ENCODE data around the gene ANKS1B.

Gene ANKS1B

GRCh38 chr12:98818239-98818638 lies 1166.5 kb downstream of the ANKS1B start:
- no peak overlapping the region for H3K27ac ChIP-seq (ENCODE audit: low read depth, low read length, poor library complexity, severe bottlenecking)
- H3K9me2 ChIP-seq (ENCODE audit: low read depth, low read length) = no peaks in the 10 kb centered on the region
- H4K20me1 ChIP-seq (ENCODE audit: insufficient read depth, low read length) = no peaks in the 10 kb centered on the region
- H3K27me3 ChIP-seq (ENCODE audit: insufficient read depth, low read length) = no peaks in the 10 kb centered on the region; the same call in 1 of the 2 replicates
- no peaks in the 10 kb centered on the region for H3K79me2 ChIP-seq (ENCODE audit: insufficient read depth, low read length)
- H3K4me3 ChIP-seq (ENCODE audit: low read depth, low read length, poor library complexity, severe bottlenecking) = no peak overlapping the region
- H3K4me1 ChIP-seq (ENCODE audit: insufficient read depth, low read length, severe bottlenecking) = no peaks in the 10 kb centered on the region
- H3K4me2 ChIP-seq (ENCODE audit: low read length) = no peak overlapping the region
- no peak for TF ChIP-seq EZH2 (IDR thresholded peaks at IDR 0.05; ENCODE audit: borderline replicate concordance, low read length)
- TF ChIP-seq, protein P1, sequence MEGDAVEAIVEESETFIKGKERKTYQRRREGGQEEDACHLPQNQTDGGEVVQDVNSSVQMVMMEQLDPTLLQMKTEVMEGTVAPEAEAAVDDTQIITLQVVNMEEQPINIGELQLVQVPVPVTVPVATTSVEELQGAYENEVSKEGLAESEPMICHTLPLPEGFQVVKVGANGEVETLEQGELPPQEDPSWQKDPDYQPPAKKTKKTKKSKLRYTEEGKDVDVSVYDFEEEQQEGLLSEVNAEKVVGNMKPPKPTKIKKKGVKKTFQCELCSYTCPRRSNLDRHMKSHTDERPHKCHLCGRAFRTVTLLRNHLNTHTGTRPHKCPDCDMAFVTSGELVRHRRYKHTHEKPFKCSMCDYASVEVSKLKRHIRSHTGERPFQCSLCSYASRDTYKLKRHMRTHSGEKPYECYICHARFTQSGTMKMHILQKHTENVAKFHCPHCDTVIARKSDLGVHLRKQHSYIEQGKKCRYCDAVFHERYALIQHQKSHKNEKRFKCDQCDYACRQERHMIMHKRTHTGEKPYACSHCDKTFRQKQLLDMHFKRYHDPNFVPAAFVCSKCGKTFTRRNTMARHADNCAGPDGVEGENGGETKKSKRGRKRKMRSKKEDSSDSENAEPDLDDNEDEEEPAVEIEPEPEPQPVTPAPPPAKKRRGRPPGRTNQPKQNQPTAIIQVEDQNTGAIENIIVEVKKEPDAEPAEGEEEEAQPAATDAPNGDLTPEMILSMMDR (IDR thresholded peaks at IDR 0.05; ENCODE audit: low read length) = no peak
- H3K9me3 ChIP-seq (ENCODE audit: low read length) = no peaks in the 10 kb centered on the region
- H3F3A ChIP-seq (ENCODE audit: insufficient read depth, low read length) = no peaks in the 10 kb centered on the region
- no peak overlapping the region for H2AFZ ChIP-seq (ENCODE audit: low read length)
- no peaks in the 10 kb centered on the region for H3K36me3 ChIP-seq (ENCODE audit: insufficient read depth, low read length)
- no peak overlapping the region for H3K9ac ChIP-seq (ENCODE audit: low read length)

GRCh38 chr12:98817742-98818141 lies 1167.0 kb downstream of the ANKS1B start:
- TF ChIP-seq, protein P1 (IDR thresholded peaks at IDR 0.05; ENCODE audit: low read length) = no peak
- TF ChIP-seq EZH2 (IDR thresholded peaks at IDR 0.05; ENCODE audit: borderline replicate concordance, low read length) = no peak
- no peaks in the 10 kb centered on the region for H3K4me1 ChIP-seq (ENCODE audit: insufficient read depth, low read length, severe bottlenecking)
- H3K9ac ChIP-seq (ENCODE audit: low read length) = no peak overlapping the region
- H3K4me2 ChIP-seq (ENCODE audit: low read length) = no peak overlapping the region
- no peak overlapping the region for H3K27ac ChIP-seq (ENCODE audit: low read depth, low read length, poor library complexity, severe bottlenecking)
- no peaks in the 10 kb centered on the region for H4K20me1 ChIP-seq (ENCODE audit: insufficient read depth, low read length)
- H3K4me3 ChIP-seq (ENCODE audit: low read depth, low read length, poor library complexity, severe bottlenecking) = no peak overlapping the region
- no peaks in the 10 kb centered on the region for H3F3A ChIP-seq (ENCODE audit: insufficient read depth, low read length)
- no peaks in the 10 kb centered on the region for H3K79me2 ChIP-seq (ENCODE audit: insufficient read depth, low read length)
- H3K9me2 ChIP-seq (ENCODE audit: low read depth, low read length) = no peaks in the 10 kb centered on the region
- no peaks in the 10 kb centered on the region for H3K9me3 ChIP-seq (ENCODE audit: low read length)
- H3K27me3 ChIP-seq (ENCODE audit: insufficient read depth, low read length) = no peaks in the 10 kb centered on the region
- no peak overlapping the region for H2AFZ ChIP-seq (ENCODE audit: low read length)
- H3K36me3 ChIP-seq (ENCODE audit: insufficient read depth, low read length) = no peaks in the 10 kb centered on the region

DNA sequence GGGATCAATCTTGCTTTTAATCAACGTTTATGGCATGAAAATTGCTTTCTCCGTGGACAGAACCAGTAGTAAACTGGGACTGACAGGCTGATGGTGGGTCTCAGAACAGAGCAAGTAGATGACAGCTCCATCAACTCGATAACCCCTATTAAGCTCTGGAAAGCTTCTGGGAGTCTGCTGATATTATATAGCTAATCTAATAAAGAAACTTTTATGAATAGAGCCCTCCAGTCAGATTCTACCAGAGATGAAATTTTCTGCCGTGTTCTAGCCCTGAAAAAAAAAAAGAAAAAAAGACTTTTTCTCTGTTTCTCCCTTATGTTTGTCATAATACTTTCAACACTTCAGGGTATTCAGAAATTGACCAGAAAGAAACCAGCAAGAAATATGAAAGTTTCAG lies 1168.0 kb downstream of the ANKS1B start:
- Histone ChIP-seq H4K20me1 (ENCODE audit: insufficient read depth, low read length) (no peaks in the 10 kb centered on the region), H3K4me1 (ENCODE audit: insufficient read depth, low read length, severe bottlenecking) (no peaks in the 10 kb centered on the region), H3K4me3 (ENCODE audit: low read depth, low read length, poor library complexity, severe bottlenecking) (no peak overlapping the region), H3K9me3 (ENCODE audit: low read length) (no peaks in the 10 kb centered on the region), H3K9ac (ENCODE audit: low read length) (no peak overlapping the region), H3K36me3 (ENCODE audit: insufficient read depth, low read length) (no peaks in the 10 kb centered on the region), H2AFZ (ENCODE audit: low read length) (no peak overlapping the region), H3K79me2 (ENCODE audit: insufficient read depth, low read length) (no peaks in the 10 kb centered on the region), H3F3A (ENCODE audit: insufficient read depth, low read length) (no peaks in the 10 kb centered on the region), H3K27ac (ENCODE audit: low read depth, low read length, poor library complexity, severe bottlenecking) (no peak overlapping the region), H3K27me3 (ENCODE audit: insufficient read depth, low read length) (no peaks in the 10 kb centered on the region), H3K4me2 (ENCODE audit: low read length) (no peak overlapping the region), H3K9me2 (ENCODE audit: low read depth, low read length) (no peaks in the 10 kb centered on the region)
- TF ChIP-seq, protein P1 (IDR thresholded peaks at IDR 0.05; ENCODE audit: low read length) = no peak
- TF ChIP-seq EZH2 (IDR thresholded peaks at IDR 0.05; ENCODE audit: borderline replicate concordance, low read length) = no peak

All from OCI-LY1 (cell line).